ENCODE data around the gene DPYSL4. TPM values are rescaled to one million over a fixed set of nuclear protein-coding genes. Genes with fewer than 3 reads are reported as not detected.

Gene DPYSL4
- total RNA-seq, 4 donors from 2014 or later: 1.1 to 1.3 TPM; not detected in 2

DNA sequence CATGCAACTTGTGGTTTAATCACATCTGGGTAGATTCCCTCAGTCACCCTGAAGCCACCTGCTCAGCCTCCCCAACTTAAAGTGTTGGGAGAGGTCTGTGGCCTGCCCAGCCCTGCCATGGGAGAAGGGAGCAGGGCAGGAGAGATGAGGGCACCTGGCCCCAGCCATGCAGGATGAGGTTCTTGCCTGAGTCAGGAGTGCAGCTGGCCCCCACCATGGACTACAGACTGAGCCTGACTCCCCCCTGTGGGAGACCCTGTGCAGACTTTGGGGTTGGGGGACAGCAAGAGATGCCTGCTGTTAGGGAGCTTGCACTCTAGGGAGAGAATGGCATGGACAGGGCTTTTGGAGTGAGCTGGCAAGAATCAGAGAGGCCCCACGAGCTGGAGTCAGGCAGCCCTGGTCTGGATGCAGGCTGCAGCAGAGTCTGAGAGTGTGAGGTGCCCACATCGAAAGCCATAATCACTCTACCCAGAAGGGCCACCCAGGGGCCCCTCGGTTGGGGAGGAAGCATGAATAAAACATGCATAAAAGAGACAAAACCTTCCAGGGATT is 34.7 kb upstream of the DPYSL4 start:
- no peak for DNase-seq (ENCODE audit: low spot score in 2 of 2)
- WGBS, 2 donors: 49 to 50% methylated on average over 3 of the region's 3 CpGs
- no peak for TF ChIP-seq POLR2A (IDR thresholded peaks at IDR 0.05)
- TF ChIP-seq, protein P1, sequence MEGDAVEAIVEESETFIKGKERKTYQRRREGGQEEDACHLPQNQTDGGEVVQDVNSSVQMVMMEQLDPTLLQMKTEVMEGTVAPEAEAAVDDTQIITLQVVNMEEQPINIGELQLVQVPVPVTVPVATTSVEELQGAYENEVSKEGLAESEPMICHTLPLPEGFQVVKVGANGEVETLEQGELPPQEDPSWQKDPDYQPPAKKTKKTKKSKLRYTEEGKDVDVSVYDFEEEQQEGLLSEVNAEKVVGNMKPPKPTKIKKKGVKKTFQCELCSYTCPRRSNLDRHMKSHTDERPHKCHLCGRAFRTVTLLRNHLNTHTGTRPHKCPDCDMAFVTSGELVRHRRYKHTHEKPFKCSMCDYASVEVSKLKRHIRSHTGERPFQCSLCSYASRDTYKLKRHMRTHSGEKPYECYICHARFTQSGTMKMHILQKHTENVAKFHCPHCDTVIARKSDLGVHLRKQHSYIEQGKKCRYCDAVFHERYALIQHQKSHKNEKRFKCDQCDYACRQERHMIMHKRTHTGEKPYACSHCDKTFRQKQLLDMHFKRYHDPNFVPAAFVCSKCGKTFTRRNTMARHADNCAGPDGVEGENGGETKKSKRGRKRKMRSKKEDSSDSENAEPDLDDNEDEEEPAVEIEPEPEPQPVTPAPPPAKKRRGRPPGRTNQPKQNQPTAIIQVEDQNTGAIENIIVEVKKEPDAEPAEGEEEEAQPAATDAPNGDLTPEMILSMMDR (IDR thresholded peaks at IDR 0.05): no peak
- intact Hi-C loops (cut with DNase I; ENCODE audit: low total_unique reads): no loop called here
- H3K4me3 ChIP-seq (ENCODE audit: low read depth, poor library complexity, severe bottlenecking): no peak overlapping the region

DNA sequence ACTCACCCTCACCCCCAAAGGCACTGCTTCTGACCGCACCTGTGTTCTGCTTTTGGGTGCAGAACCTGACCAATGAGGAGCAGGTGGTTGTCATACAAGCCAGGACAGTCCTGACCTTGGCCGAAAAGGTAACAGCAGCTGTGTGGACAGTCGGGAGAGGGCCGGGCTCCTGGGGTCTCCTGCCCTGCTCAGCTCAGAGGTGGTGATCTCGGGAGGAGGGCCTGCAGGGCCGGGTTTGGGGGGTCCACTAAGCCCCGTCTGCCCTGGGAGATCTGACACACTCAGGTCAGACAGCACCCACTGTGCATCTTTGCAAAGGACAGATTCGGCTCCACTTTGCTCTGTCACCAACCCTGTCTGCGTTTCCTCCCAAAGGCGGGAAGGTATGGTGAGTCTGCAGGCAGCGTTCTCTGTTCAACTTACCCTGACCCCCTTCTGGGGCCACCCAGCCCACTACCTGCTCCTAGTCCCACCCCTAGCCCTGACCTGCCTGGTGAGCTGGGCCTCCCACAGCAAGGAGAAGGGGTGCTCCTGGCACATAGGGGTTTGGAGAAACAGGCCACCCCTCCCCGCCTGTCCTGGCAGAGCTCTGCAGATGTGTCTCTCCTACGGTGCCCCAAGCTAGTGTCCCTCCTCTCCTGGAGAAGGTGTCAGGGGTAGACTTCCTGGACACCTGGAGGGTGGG is 33.7 kb upstream of the DPYSL4 start:
- 77 to 80% methylated on average over 11 to 13 of the region's 13 CpGs for WGBS, 2 donors
- DNase-seq (ENCODE audit: low spot score in 2 of 2): no peak
- TF ChIP-seq POLR2A (IDR thresholded peaks at IDR 0.05): no peak
- TF ChIP-seq, protein P1 (IDR thresholded peaks at IDR 0.05): no peak
- intact Hi-C loops (cut with DNase I; ENCODE audit: low total_unique reads): no loop called here
- H3K4me3 ChIP-seq (ENCODE audit: low read depth, poor library complexity, severe bottlenecking): no peak overlapping the region

DNA sequence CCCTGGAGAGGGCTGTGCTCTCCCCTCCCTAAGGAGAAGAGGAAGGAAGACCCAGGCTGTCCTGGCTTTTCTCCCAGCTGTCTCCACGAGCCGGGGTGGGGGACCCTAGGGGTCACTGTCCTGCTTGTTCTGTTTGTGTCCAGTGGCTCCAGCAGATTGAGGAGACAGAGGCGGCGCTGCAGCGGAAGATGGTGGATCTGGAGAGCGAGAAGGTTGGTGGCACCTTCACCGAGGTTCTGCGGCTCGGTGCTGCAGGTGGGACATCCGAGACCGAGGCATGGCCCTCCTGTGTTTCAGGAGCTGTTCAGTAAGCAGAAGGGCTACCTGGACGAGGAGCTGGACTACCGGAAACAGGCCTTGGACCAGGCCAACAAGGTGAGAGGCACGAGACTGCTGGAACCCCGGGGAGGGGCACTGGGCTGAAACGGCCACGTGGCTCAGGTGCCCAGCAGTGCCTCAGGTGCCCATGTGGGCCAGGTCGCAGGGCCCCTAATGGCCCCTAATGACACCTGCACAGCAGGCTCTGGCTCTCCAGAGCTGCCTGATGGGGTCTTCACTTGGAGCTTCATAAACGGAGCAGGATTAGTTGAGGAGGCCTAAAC is 33.0 kb upstream of the DPYSL4 start:
- H3K4me3 ChIP-seq (ENCODE audit: low read depth, poor library complexity, severe bottlenecking): no peak overlapping the region
- no peak for DNase-seq (ENCODE audit: low spot score in 2 of 2)
- intact Hi-C loops (cut with DNase I; ENCODE audit: low total_unique reads): no loop called here
- WGBS, 2 donors: 86 to 92% methylated on average over 12 to 19 of the region's 19 CpGs
- TF ChIP-seq POLR2A (IDR thresholded peaks at IDR 0.05): no peak
- TF ChIP-seq, protein P1 (IDR thresholded peaks at IDR 0.05): no peak

DNA sequence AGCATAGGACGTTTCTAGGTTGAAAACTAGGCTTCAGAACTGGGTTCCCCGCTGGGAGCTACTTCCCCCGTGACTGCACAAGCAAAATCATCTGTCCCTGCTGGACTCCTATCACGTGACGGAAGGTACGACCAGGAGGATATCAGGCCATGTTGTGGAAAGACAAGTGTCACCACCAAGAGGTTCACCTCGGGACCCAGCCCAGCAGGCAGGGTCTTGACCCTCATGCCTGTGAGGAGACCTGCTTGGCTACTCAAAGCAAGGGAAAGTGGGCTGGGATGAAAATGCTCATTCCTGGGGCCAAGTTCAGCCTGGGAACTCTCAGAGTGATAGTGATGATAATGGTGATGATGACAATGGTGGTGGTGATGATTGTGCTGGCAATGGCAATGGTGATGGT is 32.3 kb upstream of the DPYSL4 start:
- 78 to 83% methylated on average over 7 of the region's 7 CpGs for WGBS, 2 donors
- TF ChIP-seq, protein P1 (IDR thresholded peaks at IDR 0.05): no peak
- no peak for TF ChIP-seq POLR2A (IDR thresholded peaks at IDR 0.05)
- no peak overlapping the region for H3K4me3 ChIP-seq (ENCODE audit: low read depth, poor library complexity, severe bottlenecking)
- intact Hi-C loops (cut with DNase I; ENCODE audit: low total_unique reads): no loop called here
- no peak for DNase-seq (ENCODE audit: low spot score in 2 of 2)

DNA sequence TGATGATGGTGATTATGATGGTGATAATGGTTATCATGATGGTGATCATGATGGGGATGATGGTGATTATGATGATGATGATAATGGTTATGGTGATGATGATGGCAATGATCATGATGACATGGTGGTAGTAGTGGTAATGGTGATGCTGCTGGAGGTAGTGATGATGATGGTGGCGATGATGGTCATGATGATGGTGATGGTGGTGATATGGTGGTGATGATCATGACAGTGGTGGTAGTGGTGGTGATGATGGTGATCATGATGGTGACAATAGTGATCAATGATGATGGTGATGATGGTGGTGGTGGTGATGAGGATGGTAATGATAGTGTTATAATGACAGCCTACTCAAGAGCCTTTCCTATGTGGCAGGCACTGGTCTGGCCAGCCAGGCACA is 31.8 kb upstream of the DPYSL4 start:
- no peak overlapping the region for H3K4me3 ChIP-seq (ENCODE audit: low read depth, poor library complexity, severe bottlenecking)
- intact Hi-C loops (cut with DNase I; ENCODE audit: low total_unique reads): no loop called here
- no peak for TF ChIP-seq POLR2A (IDR thresholded peaks at IDR 0.05)
- TF ChIP-seq, protein P1 (IDR thresholded peaks at IDR 0.05): no peak
- DNase-seq (ENCODE audit: low spot score in 2 of 2): no peak
- WGBS, 2 donors: 95 to 100% methylated on average over 1 of the region's 1 CpG

All from lower leg skin (tissue), 4 donors.